ENCODE data around the gene MYT1.

DNA sequence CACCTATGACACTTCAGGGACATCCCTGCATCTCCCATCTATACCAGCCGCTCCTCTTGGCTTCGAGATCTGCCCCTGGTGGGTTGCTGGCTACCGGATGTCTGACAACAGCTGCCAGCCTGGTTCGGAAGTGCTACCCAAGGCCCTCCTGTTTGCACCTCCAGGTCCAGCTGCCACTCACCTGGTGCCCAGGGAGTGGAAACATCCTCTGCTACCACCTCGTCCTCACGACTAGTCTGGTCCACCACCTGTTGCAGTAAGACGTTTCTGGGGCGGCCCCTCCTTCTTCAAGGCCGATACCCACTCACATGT, 83.0 kb downstream of the MYT1 start:
- TF ChIP-seq, protein P1, sequence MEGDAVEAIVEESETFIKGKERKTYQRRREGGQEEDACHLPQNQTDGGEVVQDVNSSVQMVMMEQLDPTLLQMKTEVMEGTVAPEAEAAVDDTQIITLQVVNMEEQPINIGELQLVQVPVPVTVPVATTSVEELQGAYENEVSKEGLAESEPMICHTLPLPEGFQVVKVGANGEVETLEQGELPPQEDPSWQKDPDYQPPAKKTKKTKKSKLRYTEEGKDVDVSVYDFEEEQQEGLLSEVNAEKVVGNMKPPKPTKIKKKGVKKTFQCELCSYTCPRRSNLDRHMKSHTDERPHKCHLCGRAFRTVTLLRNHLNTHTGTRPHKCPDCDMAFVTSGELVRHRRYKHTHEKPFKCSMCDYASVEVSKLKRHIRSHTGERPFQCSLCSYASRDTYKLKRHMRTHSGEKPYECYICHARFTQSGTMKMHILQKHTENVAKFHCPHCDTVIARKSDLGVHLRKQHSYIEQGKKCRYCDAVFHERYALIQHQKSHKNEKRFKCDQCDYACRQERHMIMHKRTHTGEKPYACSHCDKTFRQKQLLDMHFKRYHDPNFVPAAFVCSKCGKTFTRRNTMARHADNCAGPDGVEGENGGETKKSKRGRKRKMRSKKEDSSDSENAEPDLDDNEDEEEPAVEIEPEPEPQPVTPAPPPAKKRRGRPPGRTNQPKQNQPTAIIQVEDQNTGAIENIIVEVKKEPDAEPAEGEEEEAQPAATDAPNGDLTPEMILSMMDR (conservative IDR thresholded peaks at IDR 0.05): no peak
- TF ChIP-seq ZFX (IDR thresholded peaks at IDR 0.05): no peak
